HG02610 (cell line): ENCODE data around the gene NOL4L.
"Not testable (repeated sequence)": the region's sequence is repeated elsewhere in the genome, so short reads cannot be mapped to it uniquely, and the experiment has no call there.

ENCODE experiments used
- ATAC-seq: cut with Tn5 transposase; IDR thresholded peaks from one replicate; pipeline ENCODE4 v1.9.1; 2021; ENCODE audit warnings: mild to moderate bottlenecking, moderate library complexity; ENCODE audit not compliant: unreplicated experiment

Gene NOL4L

GRCh38 chr20:32436142-32436861, 148.8 kb downstream of the NOL4L start:
- ATAC-seq = no peak

- ATAC-seq = no peak
Observed at GRCh38 chr20:32435449-32436107, 149.6 kb downstream of the NOL4L start.

- ATAC-seq = no peak
Observed at GRCh38 chr20:32434434-32434833, 150.7 kb downstream of the NOL4L start.

GRCh38 chr20:32433311-32434021, 151.7 kb downstream of the NOL4L start:
- no peak for ATAC-seq

- no peak for ATAC-seq
Observed at GRCh38 chr20:32432277-32432676, 152.9 kb downstream of the NOL4L start.

- ATAC-seq = no peak
Observed at GRCh38 chr20:32431457-32431856, 153.7 kb downstream of the NOL4L start.

- ATAC-seq = no peak
Observed at GRCh38 chr20:32429745-32430360, 155.3 kb downstream of the NOL4L start.

- no peak for ATAC-seq
Observed at GRCh38 chr20:32429343-32429742, 155.8 kb downstream of the NOL4L start.

- ATAC-seq = no peak
Observed at GRCh38 chr20:32427996-32428395, 157.1 kb downstream of the NOL4L start.

GRCh38 chr20:32421290-32421689, 163.8 kb downstream of the NOL4L start:
- no peak for ATAC-seq

GRCh38 chr20:32418376-32418775, 166.8 kb downstream of the NOL4L start:
- ATAC-seq = no peak

GRCh38 chr20:32416206-32416605, 168.9 kb downstream of the NOL4L start:
- no peak for ATAC-seq

GRCh38 chr20:32415494-32415893, 169.6 kb downstream of the NOL4L start:
- no peak for ATAC-seq

GRCh38 chr20:32411955-32412706, 173.0 kb downstream of the NOL4L start:
- no peak for ATAC-seq

GRCh38 chr20:32407131-32407750, 177.9 kb downstream of the NOL4L start:
- not testable (repeated sequence) for ATAC-seq

- ATAC-seq = no peak
Observed at GRCh38 chr20:32406701-32407100, 178.4 kb downstream of the NOL4L start.

GRCh38 chr20:32404017-32404416, 181.1 kb downstream of the NOL4L start:
- ATAC-seq = no peak

- ATAC-seq = no peak
Observed at GRCh38 chr20:32400476-32400875, 184.7 kb downstream of the NOL4L start.

GRCh38 chr20:32397567-32398084, 187.5 kb downstream of the NOL4L start:
- ATAC-seq = no peak

GRCh38 chr20:32396646-32397160, 188.4 kb downstream of the NOL4L start:
- no peak for ATAC-seq
